ENCODE results near the gene CASP7.
A peak's percentile ranks its signal among the peaks of the same experiment; 100 is the strongest.
"Not testable (repeated sequence)": the region's sequence is repeated elsewhere in the genome, so short reads cannot be mapped to it uniquely, and the experiment has no call there.

The CASP7 gene

GRCh38 chr10:113754768-113755167 lies 75.1 kb downstream of the CASP7 start:
- DNase-seq: no peak

GRCh38 chr10:113756940-113757543 lies 77.3 kb downstream of the CASP7 start:
- DNase-seq: no peak

GRCh38 chr10:113762083-113762482 lies 82.4 kb downstream of the CASP7 start:
- no peak for DNase-seq

GRCh38 chr10:113764582-113764981 lies 84.9 kb downstream of the CASP7 start:
- no peak for DNase-seq

GRCh38 chr10:113765910-113766309 lies 86.2 kb downstream of the CASP7 start:
- no peak for DNase-seq

GRCh38 chr10:113767222-113767621 lies 87.5 kb downstream of the CASP7 start:
- DNase-seq: no peak

- no peak for DNase-seq
Measured at GRCh38 chr10:113770346-113770745, 90.6 kb downstream of the CASP7 start.

- DNase-seq: not testable (repeated sequence)
Measured at GRCh38 chr10:113771131-113771530, 91.4 kb downstream of the CASP7 start.

GRCh38 chr10:113775686-113776294 lies 96.1 kb downstream of the CASP7 start:
- peak; percentile 50 for DNase-seq

GRCh38 chr10:113776553-113776952 lies 96.8 kb downstream of the CASP7 start:
- DNase-seq: no peak

Data from hematopoietic multipotent progenitor cell treated with erythropoietin and hydrocortisone succinate and interleukin-3 and kit ligand, for 8 days (in vitro differentiated cells).